ENCODE data around the gene RETREG1.

GRCh38 chr5:16585041-16585667 lies 31.6 kb downstream of the RETREG1 start:
- TF ChIP-seq CTCF (IDR thresholded peaks at IDR 0.05) (peak in 1 of 3 experiments; percentile 10), POLR2A (IDR thresholded peaks at IDR 0.05) (no peak)

Data from testis (tissue), 2 donors.